Iris pigment epithelial cell (primary cell): Measurements from ENCODE around the gene ATG13.
"Not testable (repeated sequence)": the region's sequence is repeated elsewhere in the genome, so short reads cannot be mapped to it uniquely, and the experiment has no call there.

Experiments used
- DNase-seq: peaks from one replicate; pipeline ENCODE4 v3.0.0-alpha.2; 2011; ENCODE audit warnings: low read depth

ATG13 gene

DNA sequence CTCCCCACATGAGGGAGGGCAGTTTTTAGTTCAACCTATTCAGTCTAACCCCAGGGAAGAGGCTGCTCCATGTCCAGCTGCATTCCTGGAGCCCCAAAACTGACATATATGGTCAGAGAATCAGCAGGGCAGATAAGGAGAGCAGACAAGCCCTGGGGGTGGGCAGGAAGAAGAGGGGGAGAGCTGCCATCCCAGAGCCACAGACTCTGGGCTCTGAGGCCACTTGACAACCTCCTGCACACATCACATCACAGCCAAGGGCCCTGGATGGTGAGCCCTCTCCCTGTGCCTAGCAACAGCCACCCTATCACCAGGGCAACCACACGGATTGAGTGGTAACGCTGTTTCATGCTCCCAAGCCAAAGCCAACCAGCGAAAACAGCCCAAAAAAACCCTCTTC, 80.0 kb downstream of the ATG13 start:
- DNase-seq = no peak

DNA sequence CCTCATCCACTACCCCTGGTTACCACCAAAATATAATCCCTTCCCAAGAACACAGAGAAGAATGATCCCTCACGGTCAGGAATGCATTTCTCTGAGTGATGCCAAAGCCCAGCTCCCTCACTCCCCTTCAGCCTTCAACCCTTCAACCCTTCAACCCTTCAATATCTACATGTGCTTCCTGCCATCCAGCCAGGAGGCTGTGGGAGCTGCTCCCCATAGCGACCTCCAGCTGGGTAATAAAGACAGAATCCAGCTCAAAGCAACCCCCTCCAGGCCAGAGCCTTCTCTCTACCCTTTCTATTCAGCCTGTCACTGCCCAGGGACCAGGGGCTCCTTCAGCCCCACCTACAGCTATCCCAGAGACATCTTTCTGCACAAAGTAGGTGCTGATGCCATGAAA, 80.4 kb downstream of the ATG13 start:
- DNase-seq = no peak

DNA sequence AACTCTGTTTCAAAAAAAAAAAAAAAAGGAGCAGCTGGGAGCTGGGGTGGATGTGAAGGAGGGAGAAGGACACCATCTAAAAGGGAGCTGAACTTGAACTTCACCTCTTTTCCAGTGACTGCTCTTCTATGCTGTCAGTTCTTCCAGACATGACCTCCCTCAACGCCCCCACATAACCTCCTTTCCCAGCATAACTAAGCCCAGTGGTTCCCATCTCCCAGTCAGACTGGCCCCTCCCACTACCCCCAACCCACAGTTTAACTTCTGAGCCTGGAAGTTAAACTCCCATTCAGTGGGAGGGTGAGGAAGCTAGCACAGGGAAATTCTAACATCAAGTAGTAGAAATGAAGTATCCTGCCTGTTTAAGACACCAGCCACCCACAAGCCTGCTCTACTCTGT, 81.2 kb downstream of the ATG13 start:
- DNase-seq = no peak

GRCh38 chr11:46700241-46701077, 83.1 kb downstream of the ATG13 start, which contains the start of the genes ARHGAP1 and ZNF408:
TSS of gene ARHGAP1 (minus strand) at chr11:46700619. CDS start at chr11:46696107, 4,512 bp downstream.
TSS of gene ZNF408 (plus strand) at chr11:46701031. CDS start at chr11:46701048, 17 bp downstream.
- DNase-seq = peak; percentile 99

DNA sequence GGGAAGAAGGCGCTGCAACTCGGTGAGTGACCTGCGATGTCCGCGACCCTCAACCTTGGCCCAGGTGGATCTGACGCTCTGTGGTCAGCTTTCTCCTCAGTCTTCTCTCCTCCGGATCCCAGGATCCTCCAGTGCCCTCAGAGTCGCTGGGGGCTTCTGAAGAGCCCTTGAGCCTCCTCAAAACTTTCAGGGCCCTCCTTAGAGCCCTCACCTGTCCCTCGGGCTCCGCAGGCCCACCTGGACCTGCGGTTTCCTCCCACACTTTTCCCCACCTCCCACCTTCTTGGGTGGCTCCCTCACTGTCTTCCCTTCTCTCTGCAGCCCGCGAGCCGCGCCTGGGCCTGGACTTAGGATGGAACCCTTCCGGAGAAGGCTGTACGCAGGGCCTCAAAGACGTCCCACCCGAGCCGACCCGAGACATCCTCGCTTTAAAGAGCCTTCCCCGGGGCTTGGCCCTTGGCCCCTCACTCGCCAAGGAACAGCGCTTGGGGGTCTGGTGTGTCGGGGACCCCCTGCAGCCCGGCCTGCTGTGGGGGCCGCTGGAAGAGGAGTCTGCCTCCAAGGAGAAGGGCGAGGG, 83.8 kb downstream of the ATG13 start:
- no peak for DNase-seq

DNA sequence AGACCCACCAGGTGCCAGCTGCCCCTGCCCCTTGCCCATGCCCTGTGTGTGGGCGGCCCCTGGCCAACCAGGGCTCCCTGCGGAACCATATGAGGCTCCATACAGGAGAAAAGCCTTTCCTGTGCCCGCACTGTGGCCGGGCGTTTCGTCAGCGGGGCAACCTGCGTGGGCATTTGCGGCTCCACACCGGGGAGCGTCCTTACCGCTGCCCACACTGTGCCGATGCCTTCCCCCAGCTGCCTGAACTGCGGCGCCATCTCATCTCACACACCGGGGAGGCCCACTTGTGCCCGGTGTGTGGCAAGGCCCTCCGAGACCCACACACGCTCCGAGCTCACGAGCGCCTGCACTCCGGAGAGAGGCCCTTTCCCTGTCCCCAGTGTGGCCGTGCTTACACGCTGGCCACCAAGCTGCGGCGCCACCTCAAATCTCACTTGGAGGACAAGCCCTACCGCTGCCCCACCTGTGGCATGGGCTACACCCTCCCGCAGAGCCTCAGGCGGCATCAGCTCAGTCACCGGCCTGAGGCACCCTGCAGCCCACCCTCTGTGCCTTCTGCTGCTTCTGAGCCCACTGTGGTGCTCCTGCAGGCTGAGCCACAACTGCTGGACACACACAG, 87.8 kb downstream of the ATG13 start:
- no peak for DNase-seq

GRCh38 chr11:46706886-46707285, 89.5 kb downstream of the ATG13 start:
- DNase-seq = no peak

DNA sequence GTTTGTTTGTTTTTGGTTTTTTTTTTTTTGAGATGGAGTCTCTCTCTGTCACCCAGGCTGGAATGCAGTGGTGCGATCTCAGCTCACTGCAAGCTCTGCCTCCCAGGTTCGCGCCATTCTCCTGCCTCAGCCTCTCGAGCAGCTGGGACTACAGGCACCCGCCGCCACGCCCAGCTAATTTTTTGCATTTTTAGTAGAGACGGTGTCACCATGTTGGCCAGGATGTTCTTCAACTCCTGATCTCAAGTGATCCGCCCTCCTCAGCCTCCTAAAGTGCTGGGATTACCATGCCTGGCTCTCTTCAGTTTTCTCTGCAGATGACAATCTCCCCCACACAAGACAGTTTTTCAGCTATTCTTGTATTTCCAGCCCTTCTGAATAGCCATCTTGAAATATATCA, 92.0 kb downstream of the ATG13 start:
- not testable (repeated sequence) for DNase-seq

DNA sequence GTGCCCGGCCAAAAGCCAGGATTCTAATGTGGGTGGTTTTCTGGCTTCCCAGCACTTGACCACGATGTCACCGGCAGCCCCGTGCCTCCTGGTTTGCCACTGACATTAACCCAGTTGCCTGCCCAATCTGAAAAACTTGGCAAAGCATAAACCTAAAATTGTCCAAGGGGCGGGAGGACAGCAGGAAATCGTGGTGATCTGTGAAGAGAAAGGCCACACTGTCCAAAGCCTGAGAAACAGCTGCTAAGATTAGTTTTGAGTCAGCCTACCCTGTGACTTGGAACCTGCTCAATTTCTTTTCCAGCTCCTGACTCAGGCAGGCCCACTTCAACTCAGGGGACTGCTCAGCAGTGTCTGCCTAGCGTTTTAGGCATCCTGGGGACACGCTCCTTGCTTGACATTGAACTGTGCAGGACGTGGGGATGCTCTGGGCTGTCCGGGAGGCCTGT, 93.5 kb downstream of the ATG13 start:
- peak; percentile 96 for DNase-seq

GRCh38 chr11:46711303-46711702, 94.0 kb downstream of the ATG13 start:
- DNase-seq = peak; percentile 48

- DNase-seq = no peak
Observed at GRCh38 chr11:46712874-46713576, 95.7 kb downstream of the ATG13 start.

DNA sequence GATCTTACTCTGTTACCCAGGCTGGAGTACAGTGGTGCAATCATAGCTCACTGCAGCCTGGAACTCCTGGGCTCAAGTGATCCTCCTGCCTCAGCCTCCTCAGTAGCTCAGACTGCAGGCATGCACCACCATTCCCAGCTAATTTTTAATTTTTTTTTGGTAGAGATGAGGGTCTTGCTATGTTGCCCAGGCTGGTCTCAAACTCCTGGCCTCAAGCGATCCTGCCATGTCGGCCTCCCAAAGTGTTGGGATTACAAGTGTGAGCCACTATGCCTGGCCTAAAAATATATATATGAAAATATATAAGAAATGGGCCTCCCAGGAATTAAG, 100.4 kb downstream of the ATG13 start:
- DNase-seq = not testable (repeated sequence)

GRCh38 chr11:46718155-46719019, 101.0 kb downstream of the ATG13 start:
- no peak for DNase-seq

DNA sequence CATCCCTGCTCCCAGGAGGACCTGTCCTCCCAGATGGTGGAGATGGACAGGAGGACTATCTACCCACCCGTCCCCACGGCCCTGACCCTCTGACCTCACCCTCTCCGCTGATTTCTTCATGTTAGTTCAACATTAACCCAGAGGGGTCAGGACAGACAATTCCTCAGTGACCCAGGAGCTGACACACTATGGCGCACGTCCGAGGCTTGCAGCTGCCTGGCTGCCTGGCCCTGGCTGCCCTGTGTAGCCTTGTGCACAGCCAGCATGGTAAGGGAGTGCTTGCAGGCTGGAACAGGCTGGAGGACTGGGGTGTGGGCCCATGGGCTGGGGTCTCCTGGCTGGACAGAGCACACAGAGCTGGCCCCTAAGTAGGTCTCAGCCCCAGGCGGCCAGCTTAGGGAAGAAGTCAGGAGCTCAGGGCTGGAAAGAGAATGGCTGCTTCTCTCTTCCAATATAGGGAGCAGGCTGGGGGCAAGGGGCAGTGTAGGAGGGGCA, 101.7 kb downstream of the ATG13 start, which contains the start of gene F2:
TSS of gene F2 (plus strand) at position 166 of the 495 bp plus-strand sequence. CDS start at position 189, 23 bp downstream.
- DNase-seq = no peak

GRCh38 chr11:46719543-46720218, 102.3 kb downstream of the ATG13 start:
- no peak for DNase-seq

GRCh38 chr11:46721286-46721685, 103.9 kb downstream of the ATG13 start:
- DNase-seq = no peak

- DNase-seq = no peak
Observed at GRCh38 chr11:46722566-46723358, 105.4 kb downstream of the ATG13 start.

GRCh38 chr11:46723359-46723680, 106.0 kb downstream of the ATG13 start:
- DNase-seq = no peak

GRCh38 chr11:46724088-46724487, 106.7 kb downstream of the ATG13 start:
- no peak for DNase-seq
